ENCODE data around the gene CHAT. TPM values are rescaled to one million over a fixed set of nuclear protein-coding genes. Genes with fewer than 3 reads are reported as not detected.
"Not testable (repeated sequence)": the region's sequence is repeated elsewhere in the genome, so short reads cannot be mapped to it uniquely, and the experiment has no call there.

The CHAT gene
- polyA plus RNA-seq, 3 donors: 0.11 TPM; not detected in 2

DNA sequence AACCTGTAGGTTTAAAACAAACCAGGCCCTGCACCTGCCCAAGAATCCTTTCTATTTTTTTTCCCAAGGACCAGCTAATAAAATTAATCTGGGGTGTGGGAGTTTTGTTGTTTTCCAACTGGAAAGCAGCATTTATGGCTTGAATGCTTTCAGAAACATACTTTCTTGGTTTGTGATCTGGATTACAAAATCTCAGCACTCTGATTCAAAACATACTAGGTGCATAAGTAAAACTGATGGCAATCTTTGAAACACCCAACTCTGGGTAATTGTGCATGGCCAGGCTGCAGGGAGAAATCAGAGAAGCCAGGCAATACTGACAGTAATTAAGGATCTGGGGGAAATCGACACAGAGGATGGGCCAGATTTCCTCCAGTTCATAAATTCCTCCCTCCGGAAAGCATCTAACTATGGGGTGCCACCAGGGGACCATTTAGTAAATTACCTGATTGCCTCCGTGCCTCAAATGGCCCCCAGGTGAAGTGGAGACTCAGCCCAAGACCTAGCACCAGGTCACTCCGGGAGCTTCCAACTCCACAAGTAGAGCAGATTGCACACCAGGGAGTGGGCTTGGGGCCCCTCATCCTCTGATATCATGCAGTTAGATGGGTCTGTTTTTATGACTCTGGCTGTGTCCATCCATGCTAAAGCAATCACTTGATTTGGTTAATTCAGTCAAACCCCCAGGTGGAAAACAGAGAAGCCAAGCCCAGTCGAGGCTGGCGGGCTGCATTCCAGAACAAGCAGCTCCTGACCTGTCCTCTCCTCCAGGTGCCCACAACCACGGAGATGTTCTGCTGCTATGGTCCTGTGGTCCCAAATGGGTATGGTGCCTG is 50.4 kb downstream of the CHAT start:
- no peak for DNase-seq (ENCODE audit: extremely low read depth in 1 of 11, low read depth in 9 of 11, low spot score in 4 of 11)

DNA sequence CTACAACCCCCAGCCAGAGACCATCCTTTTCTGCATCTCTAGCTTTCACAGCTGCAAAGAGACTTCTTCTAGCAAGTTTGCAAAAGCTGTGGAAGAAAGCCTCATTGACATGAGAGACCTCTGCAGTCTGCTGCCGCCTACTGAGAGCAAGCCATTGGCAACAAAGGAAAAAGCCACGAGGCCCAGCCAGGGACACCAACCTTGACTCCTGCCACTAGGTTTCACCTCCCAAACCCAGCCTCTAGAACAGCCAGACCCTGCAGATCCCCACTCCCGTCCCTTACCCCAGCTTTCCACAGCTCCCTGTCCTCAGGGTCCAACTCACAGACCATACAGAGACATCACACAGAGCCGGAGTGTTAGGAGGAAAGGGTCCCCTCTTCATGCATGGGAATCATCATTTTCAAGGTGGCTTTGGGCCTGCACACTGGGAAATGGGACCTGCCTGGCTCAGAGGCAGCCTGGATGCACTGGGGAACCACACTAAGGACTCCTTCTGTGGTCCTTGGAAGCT is 51.1 kb downstream of the CHAT start:
- DNase-seq (ENCODE audit: extremely low read depth in 1 of 11, low read depth in 9 of 11, low spot score in 4 of 11): no peak

DNA sequence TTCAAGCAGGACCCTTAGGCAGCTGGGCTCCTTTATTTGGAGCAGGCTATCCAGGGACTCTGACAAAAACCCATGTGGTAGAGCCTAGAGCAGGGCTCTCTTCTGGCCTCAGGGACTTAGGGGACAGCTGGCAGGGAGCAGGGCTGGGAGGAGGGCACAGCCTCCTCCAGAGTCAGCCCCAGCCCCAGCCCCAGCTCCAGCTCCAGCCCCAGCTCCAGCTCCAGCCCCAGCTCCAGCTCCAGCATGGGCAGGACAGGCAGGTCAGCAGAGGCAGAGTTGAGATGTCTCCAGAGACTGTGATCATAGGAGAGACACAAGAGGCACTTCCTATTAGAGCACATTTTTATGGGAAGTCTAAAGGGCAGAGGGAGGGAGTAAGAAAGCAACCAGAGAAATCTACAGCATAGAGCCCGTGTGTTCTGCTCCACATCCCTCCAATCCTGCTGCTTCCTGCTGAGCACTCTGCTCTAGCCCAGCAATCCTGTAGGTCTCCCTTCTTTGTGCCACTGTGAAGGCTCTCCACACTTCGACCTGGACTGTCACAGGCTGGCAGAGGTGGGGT is 52.3 kb downstream of the CHAT start:
- DNase-seq (ENCODE audit: extremely low read depth in 1 of 11, low read depth in 9 of 11, low spot score in 4 of 11): no peak

DNA sequence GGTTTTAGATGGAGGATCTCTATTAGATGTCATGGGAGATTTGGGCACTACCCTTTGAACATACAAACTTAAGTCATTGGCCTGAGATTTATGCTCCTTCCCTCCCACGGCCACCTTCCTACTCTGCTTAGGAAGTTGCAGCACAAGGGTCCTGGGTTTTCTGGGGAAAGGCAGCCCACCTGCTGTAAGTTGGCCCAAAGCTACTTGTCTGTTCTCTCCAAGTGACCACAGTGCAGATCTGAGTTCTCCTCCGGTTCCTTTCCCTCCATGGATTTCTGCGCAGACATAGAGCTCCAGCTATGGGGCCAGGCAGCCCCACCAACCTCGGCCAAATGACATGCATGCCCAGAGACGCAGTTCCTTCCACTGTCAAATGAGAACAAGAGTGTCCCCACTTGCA is 52.8 kb downstream of the CHAT start:
- DNase-seq (ENCODE audit: extremely low read depth in 1 of 11, low read depth in 9 of 11, low spot score in 4 of 11): no peak

DNA sequence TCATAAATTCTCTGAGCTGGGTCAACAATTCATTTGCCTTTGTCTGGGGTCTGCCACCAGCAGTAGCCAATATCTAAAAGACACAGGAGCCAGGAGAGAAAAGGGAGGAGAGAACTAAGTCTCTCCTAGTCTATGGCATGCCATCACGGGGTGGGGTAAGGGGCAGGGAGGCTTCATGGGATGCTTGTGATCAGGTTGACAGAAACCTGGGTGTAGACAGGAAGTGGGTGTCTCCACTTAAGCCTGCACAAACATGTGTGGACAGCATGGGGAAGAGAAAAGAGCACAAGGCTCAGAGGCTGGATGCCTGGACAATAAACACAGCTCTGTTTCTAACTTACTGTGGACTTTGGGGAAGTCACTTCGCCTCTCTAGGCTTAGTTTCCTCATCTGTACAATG is 54.2 kb downstream of the CHAT start:
- DNase-seq (ENCODE audit: extremely low read depth in 1 of 11, low read depth in 9 of 11, low spot score in 4 of 11): no peak

DNA sequence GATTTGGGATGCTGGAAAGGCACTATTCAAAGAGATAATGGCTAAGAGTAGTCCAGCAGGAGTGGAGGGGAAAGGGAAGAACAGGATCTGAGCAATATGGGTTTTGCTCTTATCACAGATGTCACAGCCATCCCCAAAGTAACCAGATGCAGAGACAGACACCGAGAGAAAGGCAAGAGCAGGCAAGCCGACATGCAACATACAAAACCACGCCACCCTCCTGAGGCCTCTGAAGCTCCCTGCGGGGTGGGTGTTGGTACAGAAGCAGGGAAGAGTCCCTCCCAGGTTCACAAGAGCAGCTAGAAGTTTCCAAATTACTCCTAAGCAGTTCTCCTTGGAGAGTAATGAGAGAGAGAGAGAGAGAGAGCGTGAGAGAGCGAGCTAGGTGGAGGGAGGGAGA is 54.8 kb downstream of the CHAT start:
- no peak for DNase-seq (ENCODE audit: extremely low read depth in 1 of 11, low read depth in 9 of 11, low spot score in 4 of 11)

DNA sequence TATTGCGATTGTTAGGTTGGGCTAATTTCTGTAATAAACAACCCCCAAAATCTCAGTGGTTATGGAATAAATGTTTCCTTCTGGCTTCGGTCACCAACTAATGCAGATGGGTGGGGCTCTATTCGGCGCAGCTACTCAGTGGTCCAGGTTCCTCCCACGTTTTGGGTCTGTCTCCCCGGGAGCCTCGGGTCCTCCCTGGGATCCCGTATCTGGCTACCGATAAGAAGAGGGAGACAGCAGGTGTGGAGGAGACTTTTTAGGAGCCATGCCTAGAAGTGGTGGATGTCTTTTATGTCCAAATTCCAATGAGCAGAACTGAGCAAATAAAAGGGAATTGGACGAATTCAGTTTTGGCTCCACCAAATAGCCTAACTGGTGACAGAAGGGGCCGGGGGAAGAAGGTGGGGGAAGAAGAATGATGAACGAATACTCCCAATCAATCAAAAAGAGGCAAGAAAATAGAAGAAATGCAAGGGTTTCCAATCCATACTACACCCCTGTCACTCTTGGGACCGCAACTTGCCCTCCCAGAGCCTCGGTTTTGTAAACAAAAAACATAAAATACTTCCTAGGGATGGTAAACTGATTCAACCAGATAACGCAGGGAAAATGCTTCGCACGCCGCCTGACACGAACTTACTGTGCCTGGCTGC is 65.1 kb downstream of the CHAT start:
- no peak for DNase-seq (ENCODE audit: extremely low read depth in 1 of 11, low read depth in 9 of 11, low spot score in 4 of 11)

DNA sequence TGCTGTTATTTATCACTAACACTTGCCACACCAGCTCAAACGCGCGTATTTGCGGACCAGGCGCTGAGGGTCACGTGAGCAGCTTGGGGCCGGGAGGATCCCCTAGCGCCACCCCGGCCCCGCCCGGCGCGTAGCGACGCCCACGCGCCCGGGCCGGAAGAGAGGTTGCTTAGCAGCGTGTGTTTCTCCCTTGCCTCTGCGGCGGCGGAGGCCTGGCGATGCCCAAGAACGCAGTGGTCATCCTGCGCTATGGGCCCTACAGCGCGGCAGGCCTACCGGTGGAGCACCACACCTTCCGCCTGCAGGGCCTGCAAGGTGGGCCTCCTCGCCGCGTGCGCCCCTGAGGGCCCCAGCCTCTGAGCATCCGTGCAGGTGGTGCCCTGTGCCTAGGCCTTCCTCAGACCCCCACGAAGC is 65.7 kb downstream of the CHAT start, which contains the start of gene C10orf53:
TSS of gene C10orf53 (plus strand) at position 172 of the 414 bp plus-strand sequence. CDS start at position 219, 47 bp downstream.
- DNase-seq (ENCODE audit: extremely low read depth in 1 of 11, low read depth in 9 of 11, low spot score in 4 of 11): peak in 5 of 11 donors; percentile 18 to 49 (median 31)

DNA sequence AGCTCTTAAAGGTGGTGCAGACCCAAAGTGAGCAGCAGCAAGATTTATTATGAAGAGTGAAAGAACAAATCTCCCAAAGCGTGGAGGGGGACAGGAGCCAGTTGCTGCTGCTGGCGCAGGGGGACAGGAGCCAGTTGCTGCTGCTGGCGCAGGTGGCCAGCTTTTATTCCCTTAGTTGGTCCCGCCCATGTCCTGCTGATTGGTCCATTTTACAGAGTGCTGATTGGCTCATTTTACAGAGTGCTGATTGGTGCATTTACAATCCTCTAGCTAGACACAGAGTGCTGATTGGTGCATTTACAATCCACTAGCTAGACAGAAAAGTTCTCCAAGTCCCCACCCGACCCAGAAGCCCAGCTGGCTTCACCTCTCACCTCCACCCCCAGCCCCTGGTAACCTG is 68.6 kb downstream of the CHAT start:
- DNase-seq (ENCODE audit: extremely low read depth in 1 of 11, low read depth in 9 of 11, low spot score in 4 of 11): not testable (repeated sequence)

DNA sequence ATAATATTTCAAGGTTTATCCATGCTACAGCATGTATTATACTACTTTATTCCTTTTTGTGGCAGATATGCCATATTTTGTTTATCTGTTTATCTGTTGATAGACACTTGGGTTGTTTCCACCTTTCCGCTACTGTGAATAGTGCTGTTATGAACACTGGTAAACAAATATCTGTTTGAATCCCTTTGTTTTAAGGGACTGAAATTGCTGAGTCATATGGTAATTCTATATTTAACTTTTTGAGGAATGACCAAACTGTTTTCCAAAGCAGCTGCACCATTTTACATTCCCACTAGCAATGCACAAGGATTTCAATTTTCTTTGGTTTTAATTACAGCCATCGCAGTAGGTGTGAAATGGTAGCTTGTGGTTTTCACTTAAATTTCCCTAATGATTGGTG is 69.0 kb downstream of the CHAT start:
- no peak for DNase-seq (ENCODE audit: extremely low read depth in 1 of 11, low read depth in 9 of 11, low spot score in 4 of 11)

DNA sequence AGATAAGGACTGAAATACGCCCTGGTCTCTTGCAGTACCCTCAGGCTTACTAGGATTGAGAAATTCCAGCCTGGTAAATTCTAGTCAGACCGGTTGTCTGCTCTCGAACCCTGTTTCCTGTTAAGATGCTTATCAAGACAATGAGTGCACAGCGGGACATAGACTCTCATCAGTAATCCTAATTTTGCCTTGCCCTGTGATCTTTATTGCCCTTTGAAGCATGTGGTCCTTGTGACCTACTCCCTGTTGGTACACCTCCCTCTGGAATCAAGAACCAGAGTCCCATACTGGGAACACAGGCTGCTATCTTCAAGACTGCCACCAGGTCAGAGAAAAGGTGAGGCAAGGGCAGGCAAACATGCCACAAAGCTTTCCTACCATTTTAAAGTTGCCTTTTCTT is 72.8 kb downstream of the CHAT start:
- no peak for DNase-seq (ENCODE audit: extremely low read depth in 1 of 11, low read depth in 9 of 11, low spot score in 4 of 11)

DNA sequence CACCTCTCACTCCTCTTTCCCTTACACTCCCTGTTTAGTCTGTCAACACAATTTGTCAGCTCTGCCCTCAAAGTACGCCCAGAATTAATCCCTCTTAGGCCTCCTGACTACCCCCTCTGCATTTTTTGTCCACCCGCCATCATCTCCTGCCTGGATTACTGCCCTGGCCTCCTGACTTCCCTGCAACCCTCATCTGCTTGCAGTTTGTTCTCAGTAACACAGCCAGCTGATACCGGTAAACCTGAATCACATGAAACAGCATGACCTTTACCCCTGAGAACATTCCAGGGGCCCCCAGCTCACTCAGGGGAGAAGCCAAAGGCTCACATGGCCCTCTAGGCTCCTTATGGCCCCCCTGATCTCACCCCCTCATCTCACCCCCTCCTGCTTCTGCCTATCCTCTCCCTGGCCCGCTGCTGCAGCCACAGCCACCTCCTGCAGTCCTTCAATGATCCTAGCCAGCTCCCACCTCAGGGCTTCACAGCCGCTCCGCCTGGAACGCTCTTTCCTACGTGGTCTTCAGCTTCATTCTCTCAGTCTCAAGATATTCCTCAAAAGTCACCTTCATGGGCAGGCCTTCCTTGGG is 74.5 kb downstream of the CHAT start:
- no peak for DNase-seq (ENCODE audit: extremely low read depth in 1 of 11, low read depth in 9 of 11, low spot score in 4 of 11)

DNA sequence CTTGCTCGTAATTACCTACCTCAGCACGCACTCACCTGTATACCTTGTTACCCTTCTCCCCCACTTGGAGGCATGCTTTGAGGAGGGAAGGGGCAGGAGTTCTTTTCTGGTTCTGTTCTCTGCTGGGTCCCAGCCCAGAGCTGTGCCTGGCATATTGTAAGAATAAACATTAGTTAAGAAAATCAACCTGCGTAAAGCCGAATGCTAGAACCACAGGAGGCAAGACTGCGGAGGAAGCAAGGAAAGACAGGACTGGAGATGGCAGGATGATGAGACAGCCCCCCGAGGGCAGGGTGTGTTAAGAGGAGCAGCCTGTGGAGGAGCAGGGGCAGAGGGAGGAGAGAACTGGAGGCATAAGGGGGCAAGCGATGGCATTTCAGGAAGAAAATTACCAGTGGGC is 75.1 kb downstream of the CHAT start:
- no peak for DNase-seq (ENCODE audit: extremely low read depth in 1 of 11, low read depth in 9 of 11, low spot score in 4 of 11)

DNA sequence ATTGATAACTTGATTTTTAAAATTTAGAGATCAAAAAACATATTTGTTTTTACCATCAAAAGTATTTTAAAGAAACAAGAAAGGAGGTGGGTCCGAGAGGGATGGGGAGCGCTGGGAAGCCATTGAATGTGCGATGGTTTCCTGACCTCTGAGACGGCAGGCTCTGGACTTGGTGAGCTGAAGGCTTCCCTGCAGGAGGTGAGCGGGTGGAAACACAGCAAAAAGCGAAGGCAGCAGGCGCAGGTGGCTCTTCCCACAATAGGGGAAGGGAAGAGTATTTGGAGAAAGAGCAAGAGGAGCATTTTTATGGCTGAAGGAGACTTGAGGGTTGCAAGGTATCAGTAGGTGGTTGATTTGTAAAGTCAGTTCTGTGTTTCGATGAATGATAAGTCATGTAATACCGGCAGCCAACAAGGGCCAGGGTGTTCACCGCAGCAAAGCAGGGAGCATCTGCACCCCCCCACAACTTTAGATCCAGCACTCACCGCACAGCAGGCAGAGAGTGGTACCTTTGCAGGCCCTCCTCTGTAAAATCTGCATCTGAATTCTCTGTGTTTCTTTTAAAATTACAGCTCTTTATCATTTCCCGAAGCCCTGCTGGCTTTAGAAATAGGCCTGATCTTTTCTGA is 76.2 kb downstream of the CHAT start:
- DNase-seq (ENCODE audit: extremely low read depth in 1 of 11, low read depth in 9 of 11, low spot score in 4 of 11): no peak

DNA sequence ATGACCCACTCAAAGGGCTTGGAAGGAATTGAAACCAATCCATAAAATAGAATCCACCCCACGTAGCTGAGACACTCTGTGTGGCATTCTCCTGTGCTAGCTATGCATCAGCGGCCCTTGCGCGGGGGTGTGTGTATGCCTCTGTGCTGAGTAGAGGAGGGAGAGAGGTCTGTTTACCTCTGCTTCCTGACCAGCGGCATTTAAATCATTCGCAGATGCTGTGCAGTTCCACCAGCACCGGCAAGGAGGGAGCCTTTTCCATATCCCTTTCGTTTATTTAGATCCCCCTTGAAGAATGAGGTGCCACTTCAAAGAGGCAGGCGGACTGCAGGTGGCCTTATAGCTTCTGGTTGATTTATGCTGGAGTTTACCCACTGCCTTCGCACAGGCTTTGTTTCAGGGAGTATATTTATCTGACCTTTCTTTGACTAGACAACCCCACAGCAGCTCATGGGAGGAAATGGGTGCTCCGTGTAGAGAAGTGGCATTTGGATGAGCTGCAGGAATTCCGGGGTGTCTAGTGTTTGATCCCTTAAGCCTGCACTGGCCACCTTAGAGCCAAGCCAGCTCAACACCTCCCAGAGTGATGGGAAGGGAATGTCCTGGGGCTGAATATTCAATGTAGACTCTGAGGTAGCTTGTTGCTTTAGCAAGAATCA is 77.0 kb downstream of the CHAT start:
- DNase-seq (ENCODE audit: extremely low read depth in 1 of 11, low read depth in 9 of 11, low spot score in 4 of 11): peak in 10 of 11 donors; percentile 13 to 75 (median 52)

DNA sequence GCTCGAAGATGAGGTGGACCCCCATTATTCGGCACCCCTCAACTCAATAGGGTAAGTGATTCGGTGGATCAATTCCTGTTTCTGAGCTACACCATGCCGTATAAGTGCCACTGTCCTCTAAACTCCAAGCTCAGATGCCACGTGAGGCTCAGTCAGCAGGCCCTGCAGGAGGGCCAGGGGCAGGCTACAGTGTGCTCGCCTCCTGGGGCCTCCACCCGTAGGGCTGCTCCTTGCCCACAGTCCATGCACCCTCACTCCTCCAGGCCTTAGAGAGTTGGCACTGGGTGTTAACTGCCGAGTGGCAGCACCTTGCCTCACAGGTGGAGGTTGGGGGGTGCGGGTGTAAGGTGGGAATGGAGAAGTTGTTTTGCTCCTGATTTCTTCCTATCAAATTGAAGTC is 77.8 kb downstream of the CHAT start:
- no peak for DNase-seq (ENCODE audit: extremely low read depth in 1 of 11, low read depth in 9 of 11, low spot score in 4 of 11)

DNA sequence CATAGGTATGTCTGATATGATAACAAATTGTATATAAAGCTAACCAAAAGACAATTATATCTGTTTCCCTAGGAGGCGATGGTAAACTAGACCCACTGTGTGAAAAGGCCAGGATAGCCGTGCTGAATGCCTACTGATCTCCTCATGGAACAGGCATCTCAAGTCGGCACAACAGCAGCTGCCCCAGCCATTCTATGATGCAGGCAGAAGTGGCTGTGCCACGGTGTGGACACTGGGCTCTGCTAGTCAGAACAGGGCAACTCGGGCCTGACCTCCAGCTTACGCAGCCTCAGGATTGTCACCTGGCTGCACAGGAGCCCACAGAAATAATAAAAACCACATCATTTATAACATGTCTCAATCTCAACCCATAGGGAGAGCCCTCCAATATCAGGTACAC is 80.6 kb downstream of the CHAT start:
- DNase-seq (ENCODE audit: extremely low read depth in 1 of 11, low read depth in 9 of 11, low spot score in 4 of 11): no peak

DNA sequence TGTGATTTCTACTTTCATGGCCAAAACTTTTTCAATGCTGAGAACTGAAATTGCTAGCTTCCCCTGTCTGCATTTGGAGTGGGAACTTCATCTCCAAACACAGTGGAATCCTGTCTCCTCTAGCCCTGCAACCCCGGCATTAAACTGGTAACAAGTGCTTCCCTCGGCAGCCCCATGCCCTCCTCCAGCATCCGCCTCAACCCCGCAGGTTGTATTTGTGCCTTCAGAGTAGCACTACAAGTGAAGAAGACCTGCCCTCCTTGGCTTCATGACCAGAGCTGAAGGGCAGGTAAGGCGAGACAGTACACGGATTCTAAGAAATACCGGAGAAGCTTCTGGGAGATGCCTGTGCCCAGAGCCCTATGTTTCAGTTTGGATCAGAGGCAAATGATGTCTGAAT is 82.5 kb downstream of the CHAT start:
- DNase-seq (ENCODE audit: extremely low read depth in 1 of 11, low read depth in 9 of 11, low spot score in 4 of 11): no peak

DNA sequence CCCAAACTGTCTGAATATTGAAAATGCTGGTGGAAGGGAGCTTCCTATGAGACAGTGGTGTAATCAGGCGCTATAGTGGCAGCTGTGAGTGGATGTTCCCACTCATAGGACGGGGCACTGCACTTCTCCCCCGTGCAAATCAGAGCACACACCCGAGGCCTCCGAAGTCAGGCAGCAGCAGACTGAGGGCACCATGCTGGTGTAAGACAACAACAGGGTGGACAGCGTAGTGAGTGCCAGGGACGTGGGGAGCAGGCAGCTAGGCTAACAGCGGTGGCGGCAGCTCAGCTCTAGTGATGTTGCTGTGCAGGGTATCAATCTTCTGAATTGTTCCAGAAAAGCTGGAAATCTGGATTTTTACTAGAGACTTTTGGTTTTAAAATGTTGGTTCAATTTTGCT is 84.8 kb downstream of the CHAT start:
- DNase-seq (ENCODE audit: extremely low read depth in 1 of 11, low read depth in 9 of 11, low spot score in 4 of 11): no peak

Measured in renal cortex interstitium (tissue), 11 donors.